AG09309 (cell line): ENCODE results near the gene AKAP6.

Source experiments
- DNase-seq: peaks from one replicate; pipeline ENCODE4 v3.0.0-alpha.2; 2010; ENCODE audit warnings: low read depth
- H3K4me3 ChIP-seq: 2 replicates; pipeline ENCODE4 v1.5.1; 2011; ENCODE audit warnings: mild to moderate bottlenecking, low read depth, low read length, moderate library complexity; ENCODE audit not compliant: control insufficient read depth
- CTCF ChIP-seq: IDR thresholded peaks from 2 replicates; pipeline ENCODE4 v1.5.1; 2011; ENCODE audit warnings: mild to moderate bottlenecking, low read depth, low read length, inconsistent platforms; ENCODE audit not compliant: insufficient read depth, control insufficient read depth; ENCODE audit errors: missing control alignments

AKAP6 gene

GRCh38 chr14:32341947-32342846, 13.1 kb downstream of the AKAP6 start:
- TF ChIP-seq CTCF, result no peak
- H3K4me3 ChIP-seq, result no peak overlapping the region
- no peak for DNase-seq

GRCh38 chr14:32342847-32343194, 13.7 kb downstream of the AKAP6 start:
- no peak for DNase-seq

GRCh38 chr14:32343926-32344430, 14.9 kb downstream of the AKAP6 start:
- DNase-seq, result no peak

More at GRCh38 chr14:32342847-32343194, 13.7 kb downstream of the AKAP6 start:
- no peak overlapping the region for H3K4me3 ChIP-seq
- no peak for TF ChIP-seq CTCF

GRCh38 chr14:32345311-32345791, 16.3 kb downstream of the AKAP6 start:
- H3K4me3 ChIP-seq, result no peak overlapping the region
- DNase-seq, result no peak
- no peak for TF ChIP-seq CTCF

More at GRCh38 chr14:32343926-32344430, 14.9 kb downstream of the AKAP6 start:
- H3K4me3 ChIP-seq, result no peak overlapping the region
- no peak for TF ChIP-seq CTCF

GRCh38 chr14:32349322-32349721, 20.2 kb downstream of the AKAP6 start:
- no peak for TF ChIP-seq CTCF
- no peak for DNase-seq
- no peak overlapping the region for H3K4me3 ChIP-seq

- no peak for TF ChIP-seq CTCF
- no peak for DNase-seq
- no peak overlapping the region for H3K4me3 ChIP-seq
Measured at GRCh38 chr14:32350020-32350419, 20.9 kb downstream of the AKAP6 start.
